MV-4-11 (cell line): ENCODE results near the gene MAP3K4.

Experiments used
- DNase-seq: peaks from one replicate; lab custom pipeline; 2025; lab: John Stamatoyannopoulos, UW

Gene MAP3K4

GRCh38 chr6:161127071-161127740, 135.6 kb downstream of the MAP3K4 start:
- no peak for DNase-seq

GRCh38 chr6:161128230-161128629, 136.7 kb downstream of the MAP3K4 start:
- no peak for DNase-seq

- DNase-seq: no peak
Observed at GRCh38 chr6:161128680-161129196, 137.2 kb downstream of the MAP3K4 start.

GRCh38 chr6:161130541-161130940, 139.0 kb downstream of the MAP3K4 start:
- DNase-seq: no peak

GRCh38 chr6:161130967-161131766, 139.6 kb downstream of the MAP3K4 start:
- DNase-seq: no peak

GRCh38 chr6:161132384-161132783, 140.8 kb downstream of the MAP3K4 start:
- no peak for DNase-seq

GRCh38 chr6:161133963-161134362, 142.4 kb downstream of the MAP3K4 start:
- no peak for DNase-seq

- DNase-seq: no peak
Observed at GRCh38 chr6:161134550-161135298, 143.2 kb downstream of the MAP3K4 start.

GRCh38 chr6:161135695-161136591, 144.4 kb downstream of the MAP3K4 start:
- DNase-seq: peak; percentile 95

GRCh38 chr6:161136655-161137054, 145.1 kb downstream of the MAP3K4 start:
- DNase-seq: no peak

- no peak for DNase-seq
Observed at GRCh38 chr6:161137320-161137719, 145.8 kb downstream of the MAP3K4 start.

- DNase-seq: no peak
Observed at GRCh38 chr6:161137839-161138542, 146.4 kb downstream of the MAP3K4 start.

GRCh38 chr6:161138543-161139303, 147.2 kb downstream of the MAP3K4 start:
- DNase-seq: no peak

GRCh38 chr6:161139304-161139765, 147.8 kb downstream of the MAP3K4 start:
- no peak for DNase-seq

GRCh38 chr6:161139766-161140553, 148.4 kb downstream of the MAP3K4 start:
- DNase-seq: peak; percentile 10

- DNase-seq: no peak
Observed at GRCh38 chr6:161140554-161140875, 148.9 kb downstream of the MAP3K4 start.

- DNase-seq: no peak
Observed at GRCh38 chr6:161141173-161141572, 149.6 kb downstream of the MAP3K4 start.

- DNase-seq: no peak
Observed at GRCh38 chr6:161142957-161143296, 151.4 kb downstream of the MAP3K4 start.

GRCh38 chr6:161143663-161144430, 152.3 kb downstream of the MAP3K4 start:
- no peak for DNase-seq
